GM23338 (cell line): ENCODE results near the gene CLSTN2. TPM values are rescaled to one million over a fixed set of nuclear protein-coding genes. Genes with fewer than 3 reads are reported as not detected.

ENCODE experiments used
- ATAC-seq: fragments of 200-7000 bp; cut with Tn5 transposase; 3 replicates; pipeline ENCODE4 v1.9.1; 2020
- DNase-seq: peaks from one replicate; pipeline ENCODE4 v3.0.0-alpha.2; 2015; ENCODE audit warnings: low spot score
- H2AFZ ChIP-seq: fragments of 200-600 bp; sonication (generic); 2 replicates; pipeline ENCODE4 v1.8.0; 2016; ENCODE audit warnings: antibody characterized with exemption, mild to moderate bottlenecking, moderate library complexity
- H3F3A ChIP-seq: fragments of 200-600 bp; sonication (generic); replicated peaks from 2 replicates; pipeline ENCODE4 v1.8.0; 2017; ENCODE audit warnings: antibody characterized with exemption, mixed run types, low read depth
- H3K27ac ChIP-seq: fragments of 200-600 bp; sonication (generic); 2 replicates; pipeline ENCODE4 v1.6.1; 2016; ENCODE audit warnings: low read depth
- H3K27me3 ChIP-seq: fragments of 200-600 bp; sonication (generic); 2 replicates; pipeline ENCODE4 v1.8.0; 2016; ENCODE audit warnings: mild to moderate bottlenecking, mixed run types, moderate library complexity; ENCODE audit not compliant: insufficient read depth
- H3K36me3 ChIP-seq: fragments of 200-600 bp; sonication (generic); 2 replicates; pipeline ENCODE4 v1.8.0; 2016; ENCODE audit warnings: mild to moderate bottlenecking; ENCODE audit not compliant: insufficient read depth
- H3K4me1 ChIP-seq: fragments of 200-600 bp; sonication (generic); 2 replicates; pipeline ENCODE4 v1.8.0; 2016; ENCODE audit warnings: mild to moderate bottlenecking, moderate library complexity; ENCODE audit not compliant: insufficient read depth
- H3K4me2 ChIP-seq: fragments of 200-600 bp; sonication (generic); 2 replicates; pipeline ENCODE4 v1.7.1; 2017; ENCODE audit warnings: mixed run types
- H3K4me3 ChIP-seq: fragments of 200-600 bp; sonication (generic); 2 replicates; pipeline ENCODE4 v1.6.1; 2016; ENCODE audit warnings: mixed run types
- H3K79me2 ChIP-seq: fragments of 200-600 bp; sonication (generic); replicated peaks from 2 replicates; pipeline ENCODE4 v1.8.0; 2017; ENCODE audit warnings: mild to moderate bottlenecking; ENCODE audit not compliant: insufficient read depth
- H3K9me2 ChIP-seq: fragments of 200-600 bp; sonication (generic); 2 replicates; pipeline ENCODE4 v1.8.0; 2017; ENCODE audit not compliant: insufficient read depth
- H4K20me1 ChIP-seq: fragments of 200-600 bp; sonication (generic); replicated peaks from 2 replicates; pipeline ENCODE4 v1.8.0; 2017; ENCODE audit warnings: mild to moderate bottlenecking; ENCODE audit not compliant: insufficient read depth
- H3K27ac Mint-ChIP-seq: 2 replicates; pipeline ENCODE4 v1.8.0; 2020; ENCODE audit warnings: inconsistent platforms, mild to moderate bottlenecking, moderate library complexity, mixed read lengths
- H3K27me3 Mint-ChIP-seq: 3 replicates; pipeline ENCODE4 v1.8.0; 2022; ENCODE audit warnings: low read depth, mild to moderate bottlenecking, moderate library complexity, mixed read lengths, inconsistent platforms; ENCODE audit not compliant: insufficient read depth, poor library complexity
- H3K36me3 Mint-ChIP-seq: 3 replicates; pipeline ENCODE4 v1.8.0; 2021; ENCODE audit warnings: low read depth, mild to moderate bottlenecking, inconsistent platforms, moderate library complexity, mixed read lengths
- H3K4me1 Mint-ChIP-seq: 3 replicates; pipeline ENCODE4 v1.8.0; 2020; ENCODE audit warnings: mild to moderate bottlenecking, inconsistent platforms, mixed read lengths
- H3K4me3 Mint-ChIP-seq: 3 replicates; pipeline ENCODE4 v1.8.0; 2021; ENCODE audit warnings: moderate library complexity, mild to moderate bottlenecking, inconsistent platforms, mixed read lengths
- H3K9me3 Mint-ChIP-seq: 3 replicates; pipeline ENCODE4 v1.8.0; 2020; ENCODE audit warnings: moderate library complexity, mild to moderate bottlenecking, inconsistent platforms, mixed read lengths
- CREB1 ChIP-seq: fragments of 250-450 bp; sonication (Bioruptor Pico); IDR thresholded peaks from 2 replicates; pipeline ENCODE4 v1.5.0; 2020; ENCODE audit warnings: low read depth, mild to moderate bottlenecking, moderate library complexity
- NANOG ChIP-seq: IDR thresholded peaks from 2 replicates; pipeline ENCODE4 v1.6.1; 2016; ENCODE audit warnings: antibody characterized with exemption, borderline replicate concordance
- POLR2AphosphoS5 ChIP-seq: IDR thresholded peaks from 2 replicates; pipeline ENCODE4 v1.6.1; 2016; ENCODE audit warnings: antibody characterized with exemption, low read depth
- ZNF462 ChIP-seq: fragments of 250-450 bp; sonication (Bioruptor Pico); IDR thresholded peaks from 2 replicates; pipeline ENCODE4 v1.5.0; 2020; ENCODE audit warnings: mild to moderate bottlenecking, moderate library complexity
- polyA plus RNA-seq: library from polyadenylated mRNA; unstranded; fragments of >200 nt; fragmentation: Nextera tagmentation; extraction: Ambion mirVana; gene quantifications from 2 replicates; pipeline ENCODE4 v1.2.1, GENCODE V29; 2016
- total RNA-seq: library from RNA; depleted of rRNA; stranded (reverse); fragments of >200 nt; shearing (Covaris generic); gene quantifications from 2 replicates; pipeline ENCODE4 v1.2.3, GENCODE V29; 2014

The CLSTN2 gene
- total and polyA plus RNA-seq, 2 experiments from 2014 or later = 0.11 to 0.83 TPM

- Histone ChIP-seq H3K4me1 (peaks cover 58% of the 10 kb centered on the region), H2AFZ (no peak overlapping the region), H3K27ac (no peak overlapping the region; the same call in 1 of the 2 replicates), H3F3A (0 out of 2 replicates have a peak, but pooled peaks cover 9% of the 10 kb centered on the region), H3K9me2 (peaks cover 19% of the 10 kb centered on the region; the same call in 1 of the 2 replicates), H3K36me3 (no peaks in the 10 kb centered on the region), H3K27me3 (no peaks in the 10 kb centered on the region), H3K4me2 (peak overlapping the region; percentile 53), H4K20me1 (no peaks in the 10 kb centered on the region), H3K79me2 (no peaks in the 10 kb centered on the region), H3K4me3 (peak overlapping the region; percentile 6)
- no peaks in the 10 kb centered on the region; the same call in 2 of the 3 replicates for H3K36me3 Mint-ChIP-seq
- no peak for TF ChIP-seq POLR2AphosphoS5
- TF ChIP-seq ZNF462 = 0 out of 2 replicates have a peak, but pooled peaks have one; percentile 76
- TF ChIP-seq CREB1 (CRISPR knock-in tag) = no peak
- 0 out of 2 replicates have a peak, but pooled peaks have one; percentile 9 for TF ChIP-seq NANOG
- DNase-seq (peak; percentile 26), ATAC-seq (peak; percentile 57)
- peaks cover 67% of the 10 kb centered on the region for H3K4me1 Mint-ChIP-seq
- 0 out of 3 replicates have a peak, but pooled peaks cover 3% of the 10 kb centered on the region for H3K9me3 Mint-ChIP-seq
- peak overlapping the region; percentile 3; the same call in 1 of the 3 replicates for H3K4me3 Mint-ChIP-seq
- H3K27ac Mint-ChIP-seq = peak overlapping the region; percentile 41; the same call in 1 of the 2 replicates
- peaks cover 7% of the 10 kb centered on the region for H3K27me3 Mint-ChIP-seq
Measured at GRCh38 chr3:140203510-140203909, 268.5 kb downstream of the CLSTN2 start.
